ENCODE data around the gene CCNL1.

Gene CCNL1

DNA sequence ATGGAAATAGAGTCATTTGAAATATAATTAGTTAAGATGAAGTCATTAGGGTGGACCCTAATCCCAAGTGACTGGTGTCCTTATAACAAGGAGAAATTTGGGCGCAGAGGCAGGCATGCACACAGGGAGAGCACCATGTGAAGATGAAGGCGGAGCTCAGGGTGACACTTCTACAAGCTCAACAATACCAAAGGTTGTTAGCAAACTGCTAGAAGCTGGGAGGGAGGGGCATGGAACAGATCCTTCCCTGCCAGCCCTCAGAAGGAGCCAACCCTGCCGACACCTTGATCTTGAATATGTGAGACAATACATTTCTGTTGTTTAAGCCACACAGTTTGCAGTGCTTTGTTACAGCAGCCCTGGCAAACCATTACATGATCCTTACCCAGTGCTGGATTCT is 57.8 kb downstream of the CCNL1 start:
- DNase-seq, result no peak

DNA sequence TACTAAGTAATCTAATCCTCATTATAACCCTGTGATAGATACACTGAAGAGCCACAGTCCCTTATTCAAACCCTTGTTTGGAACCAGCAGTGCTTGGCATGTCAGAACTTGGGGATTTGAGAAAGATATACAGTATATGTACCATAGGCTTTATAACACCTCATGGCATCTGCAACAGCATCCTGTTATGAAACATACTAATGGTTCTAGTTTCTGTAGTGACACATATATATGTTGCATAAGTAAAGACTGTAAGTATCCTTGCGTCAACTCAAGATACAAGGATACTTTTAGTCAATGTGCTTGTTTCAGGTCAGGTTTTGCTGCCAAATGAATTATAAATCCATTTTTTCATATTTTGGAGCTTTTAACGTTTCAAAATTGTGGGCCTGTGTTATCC is 58.5 kb downstream of the CCNL1 start:
- DNase-seq, result no peak

DNA sequence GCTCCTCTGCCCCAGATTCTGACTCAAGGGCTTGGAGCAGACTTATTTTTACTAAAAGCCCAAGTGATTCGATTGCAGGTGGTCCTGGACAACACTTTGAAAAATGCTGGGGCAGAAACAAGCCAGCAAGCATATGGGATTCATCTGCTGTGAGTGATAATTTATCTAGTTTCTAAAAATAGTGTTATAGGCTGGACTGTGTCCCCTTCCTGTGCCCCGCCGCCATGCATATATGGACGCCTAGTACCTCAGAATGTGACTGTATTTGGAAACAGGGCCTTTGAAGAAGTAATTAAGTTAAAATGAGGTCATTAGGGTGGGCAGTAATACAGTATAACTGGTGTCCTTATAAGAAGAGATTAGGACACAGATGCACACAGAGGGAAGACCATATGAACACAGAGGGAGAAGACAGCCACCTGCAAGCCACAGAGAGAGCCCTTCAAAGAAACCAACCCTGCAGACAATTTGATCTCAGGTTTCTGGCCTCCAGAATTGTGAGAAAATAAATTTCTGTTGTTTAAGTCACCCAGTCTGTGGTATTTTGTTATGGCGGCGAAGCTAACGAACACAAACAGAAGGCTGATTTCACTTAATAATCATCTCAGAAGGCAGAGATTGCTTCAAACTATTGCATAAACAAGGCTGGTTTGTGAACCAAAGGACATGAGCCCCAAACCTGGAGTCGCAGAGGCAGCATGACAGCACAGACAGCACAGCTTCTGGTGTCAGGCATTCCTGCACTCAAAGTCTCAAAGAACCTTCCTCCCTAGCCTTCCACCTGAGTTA is 59.1 kb downstream of the CCNL1 start:
- no peak for DNase-seq

DNA sequence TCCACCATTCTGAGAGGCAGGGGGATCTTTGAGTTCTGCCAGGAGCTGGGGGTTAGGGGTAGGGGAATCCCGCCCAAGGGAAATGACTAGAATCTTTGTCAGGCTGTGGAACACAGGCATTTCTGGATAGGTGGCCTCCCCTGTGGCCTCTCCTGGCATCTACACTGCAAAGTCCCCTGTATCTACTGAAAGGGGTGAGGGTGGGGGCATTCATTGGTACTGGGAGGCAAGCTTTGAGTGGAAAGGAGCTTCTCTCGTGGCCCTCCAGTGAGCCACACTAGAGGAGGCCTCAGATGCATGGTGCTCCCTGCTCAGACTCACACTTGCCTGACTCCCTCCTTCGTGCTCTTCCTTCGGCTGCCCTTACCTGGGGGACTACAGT is 59.9 kb downstream of the CCNL1 start:
- no peak for DNase-seq

DNA sequence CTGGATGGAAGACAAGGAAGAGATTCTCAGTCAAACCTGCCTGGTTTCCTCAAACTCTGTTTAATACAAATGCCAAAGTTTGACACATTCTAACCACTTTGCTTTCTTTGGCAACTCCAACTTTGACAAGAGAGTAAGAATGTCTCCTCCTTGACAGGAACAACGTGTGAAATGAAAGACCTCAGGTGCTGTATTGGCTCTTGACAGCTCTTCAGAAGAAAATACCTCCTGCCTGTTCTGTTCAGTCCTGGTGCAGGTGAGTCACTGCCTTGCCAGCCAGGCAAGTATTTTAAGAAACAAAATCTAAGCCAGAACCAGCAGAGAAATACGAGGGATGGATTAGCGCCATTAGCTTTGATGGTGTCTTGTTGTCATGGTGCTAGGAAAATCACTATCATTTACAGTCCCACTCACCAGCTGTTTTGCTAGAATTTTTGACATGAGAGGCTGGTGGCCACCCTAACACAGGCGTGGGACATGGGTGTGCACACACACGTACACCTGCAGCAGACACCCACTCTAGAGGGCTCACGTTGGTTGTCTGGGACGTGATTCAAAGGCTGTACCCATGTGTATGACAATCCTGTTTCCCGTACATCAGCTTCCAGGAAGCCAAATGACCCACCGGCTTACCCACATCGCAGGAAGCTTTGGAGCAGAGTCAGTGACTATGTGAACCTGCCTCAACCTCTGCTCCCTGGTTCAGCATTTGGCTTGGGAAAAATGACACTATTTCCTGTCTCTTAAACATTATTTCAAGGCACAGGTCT is 60.4 kb downstream of the CCNL1 start:
- DNase-seq, result no peak

DNA sequence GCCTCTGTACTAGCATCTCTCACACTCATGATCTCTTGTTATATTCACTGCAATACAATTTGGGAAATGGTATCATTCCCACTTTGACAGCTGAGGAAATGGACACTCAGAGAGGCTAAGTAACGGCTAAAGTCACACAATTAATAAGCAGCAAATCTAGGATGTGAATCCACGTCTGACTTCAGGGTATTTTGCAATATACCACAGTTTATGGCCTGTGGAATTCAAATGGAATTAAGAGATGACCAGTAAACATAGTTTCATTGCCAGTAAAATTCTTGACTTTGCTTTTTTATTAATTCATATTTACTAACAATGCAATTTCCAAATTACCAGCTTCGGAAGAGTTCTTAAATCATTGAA is 61.1 kb downstream of the CCNL1 start:
- DNase-seq, result no peak

DNA sequence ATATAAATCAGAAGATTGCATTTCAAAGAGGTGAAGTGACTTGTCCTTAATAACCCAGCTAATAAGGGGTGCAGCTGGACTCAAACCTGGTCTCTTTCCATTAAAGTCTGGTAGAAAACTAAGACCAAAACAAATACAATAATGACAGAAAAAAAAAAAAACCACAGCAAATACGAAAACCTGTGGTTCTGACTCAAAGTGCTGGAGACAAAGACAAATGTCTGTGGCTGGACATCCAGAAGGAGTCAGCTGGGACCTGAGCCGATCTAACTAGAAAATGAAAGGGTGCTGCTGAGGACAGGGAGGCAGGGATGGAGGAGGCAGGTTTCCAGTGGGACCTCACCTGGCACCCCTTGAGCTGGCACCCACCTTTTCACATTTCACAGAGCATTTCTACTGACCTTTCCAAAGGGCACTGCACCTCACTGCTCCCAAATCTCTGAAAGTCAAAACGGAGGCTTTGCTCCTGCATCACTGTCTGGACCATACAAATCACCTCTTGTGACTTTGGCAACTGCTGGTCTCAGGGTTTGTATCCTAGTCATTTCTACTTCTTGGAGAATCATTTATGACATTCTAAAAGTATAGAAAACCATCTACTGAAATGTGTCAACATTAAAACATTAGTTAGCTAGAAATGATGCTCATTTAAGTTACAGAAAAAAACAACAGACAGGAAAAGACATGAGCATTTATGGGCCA is 61.7 kb downstream of the CCNL1 start:
- no peak for DNase-seq

Measured in NCI-H1048 (cell line).